ENCODE data around the gene CDH1.

Gene CDH1

GRCh38 chr16:68737046-68737729 lies at the start of gene CDH1:
TSS of gene CDH1 (plus strand) at chr16:68737292. CDS start at chr16:68737416, 124 bp downstream.
- Histone ChIP-seq H3K4me3 (ENCODE audit: low read length) (peak within 1 kb of the TSS; percentile 93), H3K36me3 (ENCODE audit: control insufficient read depth, insufficient read depth, low read length) (no peaks in the 10 kb centered on the region), H3K27ac (ENCODE audit: low read length) (no peak within 1 kb of the TSS), H3K9me3 (ENCODE audit: control insufficient read depth, insufficient read depth, low read length) (no peaks in the 10 kb centered on the region), H3K4me1 (ENCODE audit: control insufficient read depth, insufficient read depth, low read length) (peaks cover 4% of the 10 kb centered on the region), H3K27me3 (ENCODE audit: control insufficient read depth, insufficient read depth, low read length) (no peaks in the 10 kb centered on the region)
- WGBS (ENCODE audit: insufficient coverage, insufficient read length): no CpG with 5 or more reads among the region's 63 CpGs
- peak; percentile 88 for DNase-seq (ENCODE audit: low read depth, low spot score)

GRCh38 chr16:68689921-68690320 lies 47.2 kb upstream of the CDH1 start:
- Histone ChIP-seq H3K27ac (ENCODE audit: low read length) (no peak overlapping the region), H3K4me1 (ENCODE audit: control insufficient read depth, insufficient read depth, low read length) (no peaks in the 10 kb centered on the region), H3K36me3 (ENCODE audit: control insufficient read depth, insufficient read depth, low read length) (peaks cover 38% of the 10 kb centered on the region), H3K27me3 (ENCODE audit: control insufficient read depth, insufficient read depth, low read length) (no peaks in the 10 kb centered on the region; the same call in 1 of the 2 replicates), H3K4me3 (ENCODE audit: low read length) (no peak overlapping the region), H3K9me3 (ENCODE audit: control insufficient read depth, insufficient read depth, low read length) (no peaks in the 10 kb centered on the region)
- DNase-seq (ENCODE audit: low read depth, low spot score): no peak
- no CpG with 5 or more reads among the region's 5 CpGs for WGBS (ENCODE audit: insufficient coverage, insufficient read length)

GRCh38 chr16:68695575-68695974 lies 41.5 kb upstream of the CDH1 start:
- no CpG with 5 or more reads among the region's 11 CpGs for WGBS (ENCODE audit: insufficient coverage, insufficient read length)
- Histone ChIP-seq H3K9me3 (ENCODE audit: control insufficient read depth, insufficient read depth, low read length) (no peaks in the 10 kb centered on the region), H3K4me3 (ENCODE audit: low read length) (no peak overlapping the region), H3K4me1 (ENCODE audit: control insufficient read depth, insufficient read depth, low read length) (no peaks in the 10 kb centered on the region), H3K36me3 (ENCODE audit: control insufficient read depth, insufficient read depth, low read length) (peaks cover 38% of the 10 kb centered on the region), H3K27me3 (ENCODE audit: control insufficient read depth, insufficient read depth, low read length) (no peaks in the 10 kb centered on the region; the same call in 1 of the 2 replicates), H3K27ac (ENCODE audit: low read length) (no peak overlapping the region)
- DNase-seq (ENCODE audit: low read depth, low spot score): no peak

- no peak overlapping the region for H3K4me3 ChIP-seq (ENCODE audit: low read length)
- no peaks in the 10 kb centered on the region for H3K4me1 ChIP-seq (ENCODE audit: control insufficient read depth, insufficient read depth, low read length)
- H3K36me3 ChIP-seq (ENCODE audit: control insufficient read depth, insufficient read depth, low read length): peaks cover 37% of the 10 kb centered on the region
- DNase-seq (ENCODE audit: low read depth, low spot score): no peak
- no CpG with 5 or more reads among the region's 8 CpGs for WGBS (ENCODE audit: insufficient coverage, insufficient read length)
- no peaks in the 10 kb centered on the region for H3K9me3 ChIP-seq (ENCODE audit: control insufficient read depth, insufficient read depth, low read length)
- H3K27ac ChIP-seq (ENCODE audit: low read length): no peak overlapping the region
- H3K27me3 ChIP-seq (ENCODE audit: control insufficient read depth, insufficient read depth, low read length): no peaks in the 10 kb centered on the region; the same call in 1 of the 2 replicates
These were observed 40.6 kb upstream of the CDH1 start for GRCh38 chr16:68696514-68696913.

- no peaks in the 10 kb centered on the region; the same call in 1 of the 2 replicates for H3K27me3 ChIP-seq (ENCODE audit: control insufficient read depth, insufficient read depth, low read length)
- no peak overlapping the region for H3K4me3 ChIP-seq (ENCODE audit: low read length)
- H3K4me1 ChIP-seq (ENCODE audit: control insufficient read depth, insufficient read depth, low read length): no peaks in the 10 kb centered on the region
- no peak for DNase-seq (ENCODE audit: low read depth, low spot score)
- H3K9me3 ChIP-seq (ENCODE audit: control insufficient read depth, insufficient read depth, low read length): no peaks in the 10 kb centered on the region
- WGBS (ENCODE audit: insufficient coverage, insufficient read length): no CpG with 5 or more reads among the region's 23 CpGs
- peaks cover 32% of the 10 kb centered on the region for H3K36me3 ChIP-seq (ENCODE audit: control insufficient read depth, insufficient read depth, low read length)
- H3K27ac ChIP-seq (ENCODE audit: low read length): no peak overlapping the region
These were observed 39.0 kb upstream of the CDH1 start for GRCh38 chr16:68698091-68698490.

GRCh38 chr16:68700120-68700519 lies 37.0 kb upstream of the CDH1 start:
- no peak overlapping the region for H3K27ac ChIP-seq (ENCODE audit: low read length)
- WGBS (ENCODE audit: insufficient coverage, insufficient read length): no CpG with 5 or more reads among the region's 6 CpGs
- H3K36me3 ChIP-seq (ENCODE audit: control insufficient read depth, insufficient read depth, low read length): peaks cover 20% of the 10 kb centered on the region
- no peaks in the 10 kb centered on the region for H3K9me3 ChIP-seq (ENCODE audit: control insufficient read depth, insufficient read depth, low read length)
- no peaks in the 10 kb centered on the region for H3K4me1 ChIP-seq (ENCODE audit: control insufficient read depth, insufficient read depth, low read length)
- no peak for DNase-seq (ENCODE audit: low read depth, low spot score)
- no peak overlapping the region for H3K4me3 ChIP-seq (ENCODE audit: low read length)
- H3K27me3 ChIP-seq (ENCODE audit: control insufficient read depth, insufficient read depth, low read length): no peaks in the 10 kb centered on the region

- DNase-seq (ENCODE audit: low read depth, low spot score): no peak
- no peak overlapping the region for H3K27ac ChIP-seq (ENCODE audit: low read length)
- WGBS (ENCODE audit: insufficient coverage, insufficient read length): no CpG with 5 or more reads among the region's 5 CpGs
- H3K36me3 ChIP-seq (ENCODE audit: control insufficient read depth, insufficient read depth, low read length): peaks cover 13% of the 10 kb centered on the region
- no peaks in the 10 kb centered on the region for H3K9me3 ChIP-seq (ENCODE audit: control insufficient read depth, insufficient read depth, low read length)
- H3K4me3 ChIP-seq (ENCODE audit: low read length): no peak overlapping the region
- no peaks in the 10 kb centered on the region for H3K4me1 ChIP-seq (ENCODE audit: control insufficient read depth, insufficient read depth, low read length)
- no peaks in the 10 kb centered on the region for H3K27me3 ChIP-seq (ENCODE audit: control insufficient read depth, insufficient read depth, low read length)
These were observed 36.3 kb upstream of the CDH1 start for GRCh38 chr16:68700831-68701230.

GRCh38 chr16:68704232-68704867 lies 32.7 kb upstream of the CDH1 start:
- Histone ChIP-seq H3K9me3 (ENCODE audit: control insufficient read depth, insufficient read depth, low read length) (no peaks in the 10 kb centered on the region), H3K36me3 (ENCODE audit: control insufficient read depth, insufficient read depth, low read length) (0 out of 2 replicates have a peak, but pooled peaks cover 3% of the 10 kb centered on the region), H3K27me3 (ENCODE audit: control insufficient read depth, insufficient read depth, low read length) (no peaks in the 10 kb centered on the region), H3K27ac (ENCODE audit: low read length) (no peak overlapping the region), H3K4me1 (ENCODE audit: control insufficient read depth, insufficient read depth, low read length) (peaks cover 4% of the 10 kb centered on the region; the same call in 1 of the 2 replicates), H3K4me3 (ENCODE audit: low read length) (no peak overlapping the region)
- no CpG with 5 or more reads among the region's 15 CpGs for WGBS (ENCODE audit: insufficient coverage, insufficient read length)
- DNase-seq (ENCODE audit: low read depth, low spot score): peak; percentile 91

GRCh38 chr16:68707340-68708152 lies 29.5 kb upstream of the CDH1 start:
- no peaks in the 10 kb centered on the region for H3K36me3 ChIP-seq (ENCODE audit: control insufficient read depth, insufficient read depth, low read length)
- no peak for DNase-seq (ENCODE audit: low read depth, low spot score)
- no peak overlapping the region for H3K27ac ChIP-seq (ENCODE audit: low read length)
- H3K9me3 ChIP-seq (ENCODE audit: control insufficient read depth, insufficient read depth, low read length): no peaks in the 10 kb centered on the region
- H3K4me1 ChIP-seq (ENCODE audit: control insufficient read depth, insufficient read depth, low read length): peaks cover 8% of the 10 kb centered on the region; the same call in 1 of the 2 replicates
- H3K4me3 ChIP-seq (ENCODE audit: low read length): no peak overlapping the region
- no peaks in the 10 kb centered on the region for H3K27me3 ChIP-seq (ENCODE audit: control insufficient read depth, insufficient read depth, low read length)
- WGBS (ENCODE audit: insufficient coverage, insufficient read length): no CpG with 5 or more reads among the region's 27 CpGs

GRCh38 chr16:68710211-68710610 lies 26.9 kb upstream of the CDH1 start:
- no peaks in the 10 kb centered on the region for H3K36me3 ChIP-seq (ENCODE audit: control insufficient read depth, insufficient read depth, low read length)
- no peaks in the 10 kb centered on the region for H3K9me3 ChIP-seq (ENCODE audit: control insufficient read depth, insufficient read depth, low read length)
- no peak overlapping the region for H3K4me3 ChIP-seq (ENCODE audit: low read length)
- no CpG with 5 or more reads among the region's 5 CpGs for WGBS (ENCODE audit: insufficient coverage, insufficient read length)
- no peaks in the 10 kb centered on the region for H3K27me3 ChIP-seq (ENCODE audit: control insufficient read depth, insufficient read depth, low read length)
- no peak for DNase-seq (ENCODE audit: low read depth, low spot score)
- peaks cover 8% of the 10 kb centered on the region; the same call in 1 of the 2 replicates for H3K4me1 ChIP-seq (ENCODE audit: control insufficient read depth, insufficient read depth, low read length)
- H3K27ac ChIP-seq (ENCODE audit: low read length): no peak overlapping the region

Data from iPS DF 6.9 (cell line).